ENCODE measurements around the gene LMLN. TPM values are rescaled to one million over a fixed set of nuclear protein-coding genes. Genes with fewer than 3 reads are reported as not detected.
"Not testable (repeated sequence)": the region's sequence is repeated elsewhere in the genome, so short reads cannot be mapped to it uniquely, and the experiment has no call there.

LMLN gene
- polyA plus RNA-seq, 1 donor (not counting 4 experiments of a cell fraction or from before 2014, with no cell fraction given) = 5.2 TPM

- dilution Hi-C loops (cut with MboI; ENCODE audit: extremely low pct_ligation_motif_present, low sequenced_read_pairs) = no loop called here
- Histone ChIP-seq H3K9me3 (ENCODE audit: control insufficient read depth, low read depth, low read length) (no peaks in the 10 kb centered on the region), H3K79me2 (ENCODE audit: control insufficient read depth, insufficient read depth, low read length) (no peaks in the 10 kb centered on the region), H3K27ac (ENCODE audit: control insufficient read depth, insufficient read depth, low read length) (no peak overlapping the region), H3K4me3 (ENCODE audit: control insufficient read depth in 2 of 3, extremely low read depth in 1 of 3, insufficient read depth in 2 of 3, low read depth in 1 of 3, low read length in 3 of 3) (peak overlapping the region; percentile 36 to 65 (median 64)), H3K9ac (ENCODE audit: control insufficient read depth, extremely low read depth, insufficient read depth, low read length) (peak overlapping the region; percentile 47), H4K20me1 (ENCODE audit: control insufficient read depth, extremely low read depth, insufficient read depth, low read length) (no peaks in the 10 kb centered on the region), H3K4me2 (ENCODE audit: control insufficient read depth, extremely low read depth, insufficient read depth, low read depth, low read length) (peak overlapping the region; percentile 90), H3K9me1 (ENCODE audit: control insufficient read depth, extremely low read depth, insufficient read depth, low read length) (no peaks in the 10 kb centered on the region), H3K27me3 (ENCODE audit: control insufficient read depth, extremely low read depth, insufficient read depth, low read length) (peaks cover 34% of the 10 kb centered on the region), H3K4me1 (ENCODE audit: control insufficient read depth, extremely low read depth, insufficient read depth, low read length) (peaks cover 7% of the 10 kb centered on the region), H3K36me3 (ENCODE audit: control insufficient read depth in 2 of 2, extremely low read depth in 1 of 2, insufficient read depth in 2 of 2, low read length in 2 of 2) (no peaks in the 10 kb centered on the region), H2AFZ (ENCODE audit: control insufficient read depth, low read length) (peak overlapping the region; percentile 63)
- DNase-seq (ENCODE audit: low read depth, low spot score) (no peak), FAIRE-seq (no peak)
- TF ChIP-seq EZH2 (IDR thresholded peaks at IDR 0.05; ENCODE audit: low read length) (no peak), CTCF (optimal IDR thresholded peaks at IDR 0.05 in 1 of 3, IDR thresholded peaks at IDR 0.05 in 1 of 3, conservative IDR thresholded peaks at IDR 0.05 in 1 of 3; ENCODE audit: extremely low read depth in 1 of 3, insufficient read depth in 2 of 3, low read length in 3 of 3) (peak in 2 of 3 experiments; percentile 59 to 64)
Measured at GRCh38 chr3:198080521-198081384, 120.7 kb downstream of the LMLN start.

- dilution Hi-C loops (cut with MboI; ENCODE audit: extremely low pct_ligation_motif_present, low sequenced_read_pairs) = no loop called here
- Histone ChIP-seq H3K9ac (ENCODE audit: control insufficient read depth, extremely low read depth, insufficient read depth, low read length) (no peak overlapping the region), H3K27ac (ENCODE audit: control insufficient read depth, insufficient read depth, low read length) (no peak overlapping the region), H4K20me1 (ENCODE audit: control insufficient read depth, extremely low read depth, insufficient read depth, low read length) (no peaks in the 10 kb centered on the region), H3K36me3 (ENCODE audit: control insufficient read depth in 2 of 2, extremely low read depth in 1 of 2, insufficient read depth in 2 of 2, low read length in 2 of 2) (no peaks in the 10 kb centered on the region), H3K4me2 (ENCODE audit: control insufficient read depth, extremely low read depth, insufficient read depth, low read depth, low read length) (no peak overlapping the region), H3K4me1 (ENCODE audit: control insufficient read depth, extremely low read depth, insufficient read depth, low read length) (peaks cover 7% of the 10 kb centered on the region), H3K9me1 (ENCODE audit: control insufficient read depth, extremely low read depth, insufficient read depth, low read length) (no peaks in the 10 kb centered on the region), H3K4me3 (ENCODE audit: control insufficient read depth in 2 of 3, extremely low read depth in 1 of 3, insufficient read depth in 2 of 3, low read depth in 1 of 3, low read length in 3 of 3) (no peak overlapping the region), H3K27me3 (ENCODE audit: control insufficient read depth, extremely low read depth, insufficient read depth, low read length) (peaks cover 34% of the 10 kb centered on the region), H2AFZ (ENCODE audit: control insufficient read depth, low read length) (no peak overlapping the region), H3K79me2 (ENCODE audit: control insufficient read depth, insufficient read depth, low read length) (no peaks in the 10 kb centered on the region), H3K9me3 (ENCODE audit: control insufficient read depth, low read depth, low read length) (no peaks in the 10 kb centered on the region)
- no peak for FAIRE-seq
- TF ChIP-seq CTCF (optimal IDR thresholded peaks at IDR 0.05 in 1 of 3, IDR thresholded peaks at IDR 0.05 in 1 of 3, conservative IDR thresholded peaks at IDR 0.05 in 1 of 3; ENCODE audit: extremely low read depth in 1 of 3, insufficient read depth in 2 of 3, low read length in 3 of 3) (no peak), EZH2 (IDR thresholded peaks at IDR 0.05; ENCODE audit: low read length) (peak; percentile 59)
- no peak for DNase-seq (ENCODE audit: low read depth, low spot score)
Measured at GRCh38 chr3:198081421-198081844, 121.4 kb downstream of the LMLN start.

- H3K27ac ChIP-seq (ENCODE audit: control insufficient read depth, insufficient read depth, low read length); H2AFZ ChIP-seq (ENCODE audit: control insufficient read depth, low read length); H3K4me1 ChIP-seq (ENCODE audit: control insufficient read depth, extremely low read depth, insufficient read depth, low read length); H4K20me1 ChIP-seq (ENCODE audit: control insufficient read depth, extremely low read depth, insufficient read depth, low read length); DNase-seq (ENCODE audit: low read depth, low spot score); H3K9me1 ChIP-seq (ENCODE audit: control insufficient read depth, extremely low read depth, insufficient read depth, low read length); FAIRE-seq; H3K9ac ChIP-seq (ENCODE audit: control insufficient read depth, extremely low read depth, insufficient read depth, low read length); dilution Hi-C loops (cut with MboI; ENCODE audit: extremely low pct_ligation_motif_present, low sequenced_read_pairs); H3K9me3 ChIP-seq (ENCODE audit: control insufficient read depth, low read depth, low read length); H3K4me3 ChIP-seq (ENCODE audit: control insufficient read depth in 2 of 3, extremely low read depth in 1 of 3, insufficient read depth in 2 of 3, low read depth in 1 of 3, low read length in 3 of 3); H3K4me2 ChIP-seq (ENCODE audit: control insufficient read depth, extremely low read depth, insufficient read depth, low read depth, low read length); H3K36me3 ChIP-seq (ENCODE audit: control insufficient read depth in 2 of 2, extremely low read depth in 1 of 2, insufficient read depth in 2 of 2, low read length in 2 of 2); H3K79me2 ChIP-seq (ENCODE audit: control insufficient read depth, insufficient read depth, low read length): not testable (repeated sequence)
- peaks cover 26% of the 10 kb centered on the region for H3K27me3 ChIP-seq (ENCODE audit: control insufficient read depth, extremely low read depth, insufficient read depth, low read length)
Measured at GRCh38 chr3:198082226-198082625, 122.2 kb downstream of the LMLN start.

Measured in keratinocyte (primary cell).